GM18868 (cell line): ENCODE results near the gene CD79B.
A peak's percentile ranks its signal among the peaks of the same experiment; 100 is the strongest.
"Not testable (repeated sequence)": the region's sequence is repeated elsewhere in the genome, so short reads cannot be mapped to it uniquely, and the experiment has no call there.

Experiments used
- ATAC-seq: cut with Tn5 transposase; IDR thresholded peaks from one replicate; pipeline ENCODE4 v1.9.1; 2021; ENCODE audit warnings: mild to moderate bottlenecking, moderate library complexity; ENCODE audit not compliant: unreplicated experiment

CD79B gene

GRCh38 chr17:63915753-63916152 lies 16.4 kb downstream of the CD79B start:
- ATAC-seq = not testable (repeated sequence)

GRCh38 chr17:63914471-63914870 lies 17.7 kb downstream of the CD79B start:
- no peak for ATAC-seq

GRCh38 chr17:63911657-63912100 lies 20.5 kb downstream of the CD79B start:
- ATAC-seq = no peak

- no peak for ATAC-seq
These were observed 21.0 kb downstream of the CD79B start, which contains the start of gene CSHL1 for GRCh38 chr17:63911041-63911635. CSHL1 (minus strand) TSS chr17:63911258; CDS start chr17:63911196, 62 bp downstream.

- ATAC-seq = no peak
These were observed 22.0 kb downstream of the CD79B start for GRCh38 chr17:63910096-63910495.

GRCh38 chr17:63909586-63909985 lies 22.5 kb downstream of the CD79B start:
- ATAC-seq = not testable (repeated sequence)

- ATAC-seq = not testable (repeated sequence)
These were observed 24.9 kb downstream of the CD79B start for GRCh38 chr17:63907161-63907778.

- not testable (repeated sequence) for ATAC-seq
These were observed 27.3 kb downstream of the CD79B start for GRCh38 chr17:63904796-63905195.

GRCh38 chr17:63903787-63904201 lies 28.3 kb downstream of the CD79B start:
- not testable (repeated sequence) for ATAC-seq

- not testable (repeated sequence) for ATAC-seq
These were observed 30.2 kb downstream of the CD79B start for GRCh38 chr17:63901971-63902370.

GRCh38 chr17:63898899-63899798 lies 33.0 kb downstream of the CD79B start:
- not testable (repeated sequence) for ATAC-seq

- ATAC-seq = peak; percentile 67
These were observed 35.4 kb downstream of the CD79B start, which contains the start of gene CSH1 for GRCh38 chr17:63896524-63897354. CSH1 (minus strand) TSS chr17:63896574; CDS start chr17:63896511, 63 bp downstream.

- ATAC-seq = not testable (repeated sequence)
These were observed 37.3 kb downstream of the CD79B start for GRCh38 chr17:63894821-63895220.

GRCh38 chr17:63894021-63894420 lies 38.1 kb downstream of the CD79B start:
- ATAC-seq = not testable (repeated sequence)

- ATAC-seq = not testable (repeated sequence)
These were observed 39.7 kb downstream of the CD79B start for GRCh38 chr17:63892316-63893037.

- not testable (repeated sequence) for ATAC-seq
These were observed 42.9 kb downstream of the CD79B start for GRCh38 chr17:63889026-63889848.

- ATAC-seq = not testable (repeated sequence)
These were observed 47.0 kb downstream of the CD79B start for GRCh38 chr17:63885119-63885518.

GRCh38 chr17:63882626-63883126 lies 49.5 kb downstream of the CD79B start:
- not testable (repeated sequence) for ATAC-seq
